ENCODE data around the gene KCND3. TPM values are rescaled to one million over a fixed set of nuclear protein-coding genes. Genes with fewer than 3 reads are reported as not detected.

Gene KCND3
- total and polyA plus RNA-seq, 2 experiments from 2014 or later, result 0.10 to 0.18 TPM

- peaks cover 45% of the 10 kb centered on the region for H3K4me1 ChIP-seq (ENCODE audit: insufficient read depth)
- Mint-ChIP-seq H3K4me3 (no peak overlapping the region; the same call in 2 of the 3 replicates), H3K36me3 (ENCODE audit: low read depth) (peaks cover 7% of the 10 kb centered on the region; the same call in 1 of the 3 replicates), H3K4me1 (peaks cover 13% of the 10 kb centered on the region), H3K9me3 (no peaks in the 10 kb centered on the region; the same call in 1 of the 3 replicates), H3K27me3 (ENCODE audit: insufficient read depth, low read depth, poor library complexity) (peaks cover 21% of the 10 kb centered on the region), H3K27ac (no peak overlapping the region)
- ATAC-seq, result no peak
- no peaks in the 10 kb centered on the region for H3K9me2 ChIP-seq (ENCODE audit: insufficient read depth)
- H3K36me3 ChIP-seq (ENCODE audit: insufficient read depth), result no peaks in the 10 kb centered on the region
- peaks cover 12% of the 10 kb centered on the region for H3K27me3 ChIP-seq (ENCODE audit: insufficient read depth)
- H3K27ac ChIP-seq (ENCODE audit: low read depth), result peak overlapping the region; percentile 55; the same call in 1 of the 2 replicates
- peak overlapping the region; percentile 95 for H3K4me3 ChIP-seq
- DNase-seq (ENCODE audit: low spot score), result no peak
- peaks cover 12% of the 10 kb centered on the region; the same call in 1 of the 2 replicates for H4K20me1 ChIP-seq (replicated peaks; ENCODE audit: insufficient read depth)
- H2AFZ ChIP-seq, result no peak overlapping the region
- H3K4me2 ChIP-seq, result peak overlapping the region; percentile 95
- peaks cover 29% of the 10 kb centered on the region for H3F3A ChIP-seq (replicated peaks; ENCODE audit: low read depth)
- no peak for TF ChIP-seq CREB1 (CRISPR knock-in tag; IDR thresholded peaks at IDR 0.05; ENCODE audit: low read depth)
- peaks cover 38% of the 10 kb centered on the region for H3K79me2 ChIP-seq (replicated peaks; ENCODE audit: insufficient read depth)
Measured at GRCh38 chr1:111736548-111737215, 252.8 kb downstream of the KCND3 start.

GRCh38 chr1:111735858-111736544 is 253.5 kb downstream of the KCND3 start:
- peak overlapping the region; percentile 95 for H3K4me3 ChIP-seq
- DNase-seq (ENCODE audit: low spot score), result peak; percentile 79
- H4K20me1 ChIP-seq (replicated peaks; ENCODE audit: insufficient read depth), result peaks cover 12% of the 10 kb centered on the region; the same call in 1 of the 2 replicates
- peaks cover 5% of the 10 kb centered on the region for H3K27me3 ChIP-seq (ENCODE audit: insufficient read depth)
- ATAC-seq, result peak; percentile 1
- no peak overlapping the region for H2AFZ ChIP-seq
- peak overlapping the region; percentile 95 for H3K4me2 ChIP-seq
- H3K9me2 ChIP-seq (ENCODE audit: insufficient read depth), result no peaks in the 10 kb centered on the region
- peak overlapping the region; percentile 55; the same call in 1 of the 2 replicates for H3K27ac ChIP-seq (ENCODE audit: low read depth)
- Mint-ChIP-seq H3K9me3 (no peaks in the 10 kb centered on the region; the same call in 1 of the 3 replicates), H3K4me3 (no peak overlapping the region), H3K27ac (no peak overlapping the region), H3K36me3 (ENCODE audit: low read depth) (peaks cover 7% of the 10 kb centered on the region; the same call in 1 of the 3 replicates), H3K4me1 (peaks cover 11% of the 10 kb centered on the region), H3K27me3 (ENCODE audit: insufficient read depth, low read depth, poor library complexity) (peaks cover 15% of the 10 kb centered on the region)
- TF ChIP-seq POLR2AphosphoS5 (IDR thresholded peaks at IDR 0.05; ENCODE audit: low read depth), result peak; percentile 35; the same call in 1 of the 2 replicates
- TF ChIP-seq, protein P1, sequence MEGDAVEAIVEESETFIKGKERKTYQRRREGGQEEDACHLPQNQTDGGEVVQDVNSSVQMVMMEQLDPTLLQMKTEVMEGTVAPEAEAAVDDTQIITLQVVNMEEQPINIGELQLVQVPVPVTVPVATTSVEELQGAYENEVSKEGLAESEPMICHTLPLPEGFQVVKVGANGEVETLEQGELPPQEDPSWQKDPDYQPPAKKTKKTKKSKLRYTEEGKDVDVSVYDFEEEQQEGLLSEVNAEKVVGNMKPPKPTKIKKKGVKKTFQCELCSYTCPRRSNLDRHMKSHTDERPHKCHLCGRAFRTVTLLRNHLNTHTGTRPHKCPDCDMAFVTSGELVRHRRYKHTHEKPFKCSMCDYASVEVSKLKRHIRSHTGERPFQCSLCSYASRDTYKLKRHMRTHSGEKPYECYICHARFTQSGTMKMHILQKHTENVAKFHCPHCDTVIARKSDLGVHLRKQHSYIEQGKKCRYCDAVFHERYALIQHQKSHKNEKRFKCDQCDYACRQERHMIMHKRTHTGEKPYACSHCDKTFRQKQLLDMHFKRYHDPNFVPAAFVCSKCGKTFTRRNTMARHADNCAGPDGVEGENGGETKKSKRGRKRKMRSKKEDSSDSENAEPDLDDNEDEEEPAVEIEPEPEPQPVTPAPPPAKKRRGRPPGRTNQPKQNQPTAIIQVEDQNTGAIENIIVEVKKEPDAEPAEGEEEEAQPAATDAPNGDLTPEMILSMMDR (conservative IDR thresholded peaks at IDR 0.05; ENCODE audit: low read depth in 2 of 2), result no peak
- no peaks in the 10 kb centered on the region for H3K36me3 ChIP-seq (ENCODE audit: insufficient read depth)
- H3F3A ChIP-seq (replicated peaks; ENCODE audit: low read depth), result peaks cover 29% of the 10 kb centered on the region
- H3K79me2 ChIP-seq (replicated peaks; ENCODE audit: insufficient read depth), result peaks cover 39% of the 10 kb centered on the region
- H3K4me1 ChIP-seq (ENCODE audit: insufficient read depth), result peaks cover 45% of the 10 kb centered on the region

GRCh38 chr1:111735321-111735720 is 254.1 kb downstream of the KCND3 start:
- Mint-ChIP-seq H3K4me3 (no peak overlapping the region), H3K4me1 (peaks cover 14% of the 10 kb centered on the region), H3K9me3 (no peaks in the 10 kb centered on the region; the same call in 2 of the 3 replicates), H3K36me3 (ENCODE audit: low read depth) (peaks cover 7% of the 10 kb centered on the region; the same call in 1 of the 3 replicates), H3K27ac (no peak overlapping the region), H3K27me3 (ENCODE audit: insufficient read depth, low read depth, poor library complexity) (peaks cover 9% of the 10 kb centered on the region)
- H4K20me1 ChIP-seq (replicated peaks; ENCODE audit: insufficient read depth), result peaks cover 17% of the 10 kb centered on the region
- ATAC-seq (no peak), DNase-seq (ENCODE audit: low spot score) (no peak)
- H3K27ac ChIP-seq (ENCODE audit: low read depth), result 0 out of 2 replicates have a peak overlapping the region, but pooled peaks have one; percentile 53
- H3K79me2 ChIP-seq (replicated peaks; ENCODE audit: insufficient read depth), result peaks cover 46% of the 10 kb centered on the region
- peaks cover 26% of the 10 kb centered on the region for H3F3A ChIP-seq (replicated peaks; ENCODE audit: low read depth)
- H3K4me1 ChIP-seq (ENCODE audit: insufficient read depth), result peaks cover 45% of the 10 kb centered on the region
- no peaks in the 10 kb centered on the region for H3K36me3 ChIP-seq (ENCODE audit: insufficient read depth)
- H3K4me3 ChIP-seq, result peak overlapping the region; percentile 95
- no peak overlapping the region for H2AFZ ChIP-seq
- no peaks in the 10 kb centered on the region for H3K27me3 ChIP-seq (ENCODE audit: insufficient read depth)
- H3K4me2 ChIP-seq, result peak overlapping the region; percentile 95
- H3K9me2 ChIP-seq (ENCODE audit: insufficient read depth), result no peaks in the 10 kb centered on the region
- TF ChIP-seq ZNF331 (CRISPR knock-in tag; IDR thresholded peaks at IDR 0.05; ENCODE audit: low read depth), result no peak
- TF ChIP-seq EZH2phosphoT487 (IDR thresholded peaks at IDR 0.05; ENCODE audit: unreplicated experiment), result no peak
- no peak for TF ChIP-seq CREB1 (CRISPR knock-in tag; IDR thresholded peaks at IDR 0.05; ENCODE audit: low read depth)
- TF ChIP-seq, protein P2, sequence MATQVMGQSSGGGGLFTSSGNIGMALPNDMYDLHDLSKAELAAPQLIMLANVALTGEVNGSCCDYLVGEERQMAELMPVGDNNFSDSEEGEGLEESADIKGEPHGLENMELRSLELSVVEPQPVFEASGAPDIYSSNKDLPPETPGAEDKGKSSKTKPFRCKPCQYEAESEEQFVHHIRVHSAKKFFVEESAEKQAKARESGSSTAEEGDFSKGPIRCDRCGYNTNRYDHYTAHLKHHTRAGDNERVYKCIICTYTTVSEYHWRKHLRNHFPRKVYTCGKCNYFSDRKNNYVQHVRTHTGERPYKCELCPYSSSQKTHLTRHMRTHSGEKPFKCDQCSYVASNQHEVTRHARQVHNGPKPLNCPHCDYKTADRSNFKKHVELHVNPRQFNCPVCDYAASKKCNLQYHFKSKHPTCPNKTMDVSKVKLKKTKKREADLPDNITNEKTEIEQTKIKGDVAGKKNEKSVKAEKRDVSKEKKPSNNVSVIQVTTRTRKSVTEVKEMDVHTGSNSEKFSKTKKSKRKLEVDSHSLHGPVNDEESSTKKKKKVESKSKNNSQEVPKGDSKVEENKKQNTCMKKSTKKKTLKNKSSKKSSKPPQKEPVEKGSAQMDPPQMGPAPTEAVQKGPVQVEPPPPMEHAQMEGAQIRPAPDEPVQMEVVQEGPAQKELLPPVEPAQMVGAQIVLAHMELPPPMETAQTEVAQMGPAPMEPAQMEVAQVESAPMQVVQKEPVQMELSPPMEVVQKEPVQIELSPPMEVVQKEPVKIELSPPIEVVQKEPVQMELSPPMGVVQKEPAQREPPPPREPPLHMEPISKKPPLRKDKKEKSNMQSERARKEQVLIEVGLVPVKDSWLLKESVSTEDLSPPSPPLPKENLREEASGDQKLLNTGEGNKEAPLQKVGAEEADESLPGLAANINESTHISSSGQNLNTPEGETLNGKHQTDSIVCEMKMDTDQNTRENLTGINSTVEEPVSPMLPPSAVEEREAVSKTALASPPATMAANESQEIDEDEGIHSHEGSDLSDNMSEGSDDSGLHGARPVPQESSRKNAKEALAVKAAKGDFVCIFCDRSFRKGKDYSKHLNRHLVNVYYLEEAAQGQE (IDR thresholded peaks at IDR 0.05; ENCODE audit: unreplicated experiment), result no peak
- no peak for TF ChIP-seq ZNF114 (CRISPR knock-in tag; IDR thresholded peaks at IDR 0.05)
- TF ChIP-seq EZH2 (IDR thresholded peaks at IDR 0.05; ENCODE audit: low read depth, unreplicated experiment), result no peak
- TF ChIP-seq, protein P1 (conservative IDR thresholded peaks at IDR 0.05; ENCODE audit: low read depth in 2 of 2), result no peak
